Stimulated activated CD4-positive, alpha-beta T cell treated with anti-CD3 and anti-CD28 coated beads, Interleukin-12 subunit alpha, Interleukin-12 subunit beta, amount 100 ng/mL, for 4 hours (primary cell): ENCODE results near the gene GUK1.

Experiments used
- DNase-seq: peaks from one replicate; pipeline ENCODE4 v3.0.0-alpha.2; 2020

The GUK1 gene

GRCh38 chr1:228139931-228140723 lies at the start of gene GUK1:
GUK1 (plus strand) TSS chr1:228140279; CDS start chr1:228140303, 24 bp downstream.
- DNase-seq = peak; percentile 100

- no peak for DNase-seq
Measured at GRCh38 chr1:228090613-228091081, 49.4 kb upstream of the GUK1 start.

DNA sequence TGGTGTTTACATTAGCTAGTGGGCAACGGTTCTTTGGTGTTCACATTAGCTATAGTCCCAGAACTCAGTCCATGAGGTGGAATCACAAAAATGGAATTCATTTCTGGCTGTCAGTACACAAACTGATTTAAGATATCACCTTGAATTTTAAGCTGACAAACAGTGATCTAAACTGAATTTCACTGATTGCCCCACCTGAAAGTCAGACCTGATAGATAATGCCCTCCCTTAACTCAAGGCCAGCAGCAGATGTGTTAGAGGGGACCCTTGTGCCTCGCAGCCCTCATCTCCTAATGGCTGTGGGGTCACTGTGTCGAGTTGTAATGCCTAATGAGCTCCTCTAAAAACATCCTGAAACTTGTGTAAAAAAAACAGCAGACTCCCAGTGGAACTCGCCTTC lies 49.0 kb upstream of the GUK1 start:
- DNase-seq = no peak

- no peak for DNase-seq
Measured at GRCh38 chr1:228092342-228093049, 47.6 kb upstream of the GUK1 start.

GRCh38 chr1:228093050-228093906 lies 46.8 kb upstream of the GUK1 start:
- DNase-seq = no peak

DNA sequence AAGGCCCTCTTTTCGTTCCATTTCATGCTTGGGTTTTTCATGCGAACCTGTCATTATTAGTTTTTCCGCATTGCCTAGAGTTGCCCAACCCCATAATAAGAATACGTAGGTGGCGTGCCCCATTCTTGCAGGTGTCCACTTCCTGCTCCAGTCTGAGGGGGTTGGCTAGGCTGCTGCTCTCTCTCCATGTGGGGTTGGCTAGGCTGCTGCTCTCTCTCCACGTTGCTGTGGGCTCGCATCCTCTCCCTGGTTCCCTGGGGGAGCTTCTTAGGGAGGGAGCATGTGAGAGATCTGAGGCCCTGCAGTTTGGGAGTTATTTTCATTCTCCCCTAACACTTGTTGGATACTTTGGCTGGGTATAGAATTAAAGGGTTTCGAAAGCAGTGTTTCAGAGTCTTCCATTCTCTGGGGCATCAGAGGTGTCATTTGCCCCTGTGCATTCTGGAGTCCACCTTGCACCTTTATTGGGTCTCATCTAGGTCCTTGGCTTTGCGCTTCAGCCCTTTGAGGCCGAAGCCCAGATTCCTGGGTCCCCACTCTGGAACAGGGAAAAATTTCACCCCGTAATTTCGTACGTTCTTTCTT lies 45.6 kb upstream of the GUK1 start:
- no peak for DNase-seq

GRCh38 chr1:228095161-228095560 lies 44.9 kb upstream of the GUK1 start:
- DNase-seq = no peak

DNA sequence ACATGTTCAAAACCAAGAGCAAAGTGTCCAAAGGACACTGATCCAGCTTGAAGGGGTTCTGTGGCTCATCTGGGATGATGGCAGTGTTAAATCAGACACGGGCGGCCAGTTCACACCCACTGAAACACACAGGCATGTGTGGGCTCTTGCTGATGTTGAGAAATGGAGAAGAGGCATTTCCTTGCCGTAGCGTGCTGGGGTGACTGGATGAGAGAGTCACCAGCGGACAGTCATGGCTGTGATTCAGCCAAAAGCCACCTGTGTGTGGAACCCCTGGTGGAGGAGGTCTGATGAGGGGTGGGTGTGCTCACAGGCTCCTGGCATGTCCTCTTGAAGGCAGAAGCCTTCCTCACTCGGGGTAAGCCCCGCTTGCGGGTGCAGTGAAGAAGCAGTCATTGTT lies 44.1 kb upstream of the GUK1 start:
- no peak for DNase-seq

GRCh38 chr1:228096416-228097332 lies 43.4 kb upstream of the GUK1 start:
- DNase-seq = no peak

- no peak for DNase-seq
Measured at GRCh38 chr1:228097333-228098081, 42.6 kb upstream of the GUK1 start.

- DNase-seq = no peak
Measured at GRCh38 chr1:228098323-228098931, 41.7 kb upstream of the GUK1 start.

- DNase-seq = no peak
Measured at GRCh38 chr1:228099331-228099732, 40.7 kb upstream of the GUK1 start.

GRCh38 chr1:228100822-228101613 lies 39.1 kb upstream of the GUK1 start:
- DNase-seq = no peak

DNA sequence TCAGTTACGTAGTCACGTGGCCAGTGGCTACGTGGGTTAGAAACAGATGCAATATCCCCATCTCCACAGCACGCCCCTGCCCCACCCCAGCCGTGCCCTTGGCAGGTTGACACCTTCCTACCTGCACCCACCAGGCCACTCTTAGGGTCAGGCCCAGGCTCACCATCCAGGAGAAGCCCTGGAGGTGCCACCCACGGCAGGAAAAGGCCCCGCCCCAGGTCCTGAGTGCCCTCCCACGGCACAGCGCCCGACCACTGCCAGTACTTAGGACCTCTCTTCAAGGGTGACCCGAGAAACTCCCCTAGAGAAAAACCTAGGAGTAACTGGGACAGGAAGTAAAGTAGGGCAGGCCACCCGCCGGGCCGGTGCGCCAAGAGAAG lies 38.5 kb upstream of the GUK1 start:
- no peak for DNase-seq

DNA sequence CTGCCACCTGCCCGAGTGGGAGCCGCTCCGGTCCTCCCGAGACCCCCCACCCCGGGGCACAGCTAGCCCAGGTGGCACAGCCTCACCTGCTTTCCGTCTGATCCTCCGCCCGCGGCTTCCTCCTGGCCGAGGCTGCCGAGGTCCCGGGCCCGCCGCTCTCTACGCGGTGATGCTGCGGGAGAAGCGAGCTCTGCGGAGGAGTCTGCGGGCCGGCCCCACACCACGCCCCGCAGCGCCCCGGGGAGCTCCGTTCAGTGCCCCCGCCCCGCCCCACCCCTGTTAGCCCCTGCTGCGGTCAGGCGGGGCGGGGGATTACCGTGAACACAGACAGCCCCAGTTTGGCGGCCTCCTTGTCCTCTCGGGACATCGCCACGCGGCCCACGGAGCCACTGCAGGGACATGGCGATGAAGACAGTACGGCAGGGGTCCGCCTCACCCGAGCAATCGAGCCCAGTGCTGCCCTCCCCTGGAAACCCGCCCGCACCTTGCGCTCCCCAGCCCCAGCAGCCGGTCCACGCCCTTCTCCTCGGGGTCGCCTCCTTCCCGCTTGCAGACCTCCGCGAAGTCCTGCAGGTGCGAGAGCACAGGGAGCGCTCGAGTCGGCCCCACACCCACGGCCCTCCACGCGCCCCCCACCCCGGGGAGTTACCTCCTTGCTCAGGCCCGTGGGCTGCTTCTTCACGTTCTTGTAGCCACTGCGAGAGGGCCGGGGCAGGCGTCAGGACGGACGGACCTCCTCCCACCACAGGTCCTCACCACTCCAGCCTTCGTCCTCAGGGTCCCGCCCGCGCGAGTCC lies 37.9 kb upstream of the GUK1 start:
- peak; percentile 54 for DNase-seq

DNA sequence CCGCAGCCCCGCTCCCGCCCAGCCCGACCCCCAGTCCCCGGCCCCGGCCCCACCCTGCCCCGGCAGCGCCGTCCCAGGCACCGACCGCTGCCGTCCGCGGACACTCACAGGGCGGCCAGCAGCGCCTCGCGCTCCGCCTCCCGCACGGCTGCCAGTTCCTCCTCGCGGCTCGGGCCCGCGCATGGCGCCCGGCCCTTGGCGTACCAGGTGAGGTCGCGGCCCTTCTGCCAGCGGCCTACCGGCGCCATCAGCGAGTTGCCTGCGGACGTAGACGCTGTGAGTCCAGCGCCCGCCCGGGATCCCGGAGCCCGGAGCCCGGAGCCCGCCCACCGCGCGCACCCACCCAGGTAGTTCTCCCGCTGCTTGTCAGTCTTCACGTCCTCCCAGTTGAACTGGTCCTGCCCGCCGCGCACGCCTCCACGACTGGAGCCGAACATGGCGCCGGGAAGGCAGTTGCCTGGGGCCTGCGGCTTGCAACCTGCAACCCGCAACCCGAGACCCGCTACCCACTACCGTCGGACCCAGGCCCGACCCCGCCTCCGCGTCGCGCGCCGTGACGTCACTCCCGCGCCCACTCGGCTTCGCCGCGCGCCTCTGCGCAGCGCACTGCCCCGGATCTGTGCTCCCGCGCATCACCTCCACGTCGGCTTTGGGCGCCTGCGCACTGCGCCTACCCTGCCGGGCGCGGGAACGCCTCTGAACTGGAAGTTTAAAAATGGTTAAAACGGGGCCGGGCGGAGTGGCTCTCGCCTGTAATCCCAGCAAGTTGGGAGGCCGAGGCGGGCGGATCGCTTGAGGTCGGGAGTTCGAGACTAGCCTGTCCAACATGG lies 37.1 kb upstream of the GUK1 start, which contains the start of gene C1orf35:
Gene C1orf35, minus strand, starts transcription at position 535 of the 830 bp plus-strand sequence. Its CDS starts 98 bp downstream, at position 437.
- DNase-seq = peak; percentile 95

DNA sequence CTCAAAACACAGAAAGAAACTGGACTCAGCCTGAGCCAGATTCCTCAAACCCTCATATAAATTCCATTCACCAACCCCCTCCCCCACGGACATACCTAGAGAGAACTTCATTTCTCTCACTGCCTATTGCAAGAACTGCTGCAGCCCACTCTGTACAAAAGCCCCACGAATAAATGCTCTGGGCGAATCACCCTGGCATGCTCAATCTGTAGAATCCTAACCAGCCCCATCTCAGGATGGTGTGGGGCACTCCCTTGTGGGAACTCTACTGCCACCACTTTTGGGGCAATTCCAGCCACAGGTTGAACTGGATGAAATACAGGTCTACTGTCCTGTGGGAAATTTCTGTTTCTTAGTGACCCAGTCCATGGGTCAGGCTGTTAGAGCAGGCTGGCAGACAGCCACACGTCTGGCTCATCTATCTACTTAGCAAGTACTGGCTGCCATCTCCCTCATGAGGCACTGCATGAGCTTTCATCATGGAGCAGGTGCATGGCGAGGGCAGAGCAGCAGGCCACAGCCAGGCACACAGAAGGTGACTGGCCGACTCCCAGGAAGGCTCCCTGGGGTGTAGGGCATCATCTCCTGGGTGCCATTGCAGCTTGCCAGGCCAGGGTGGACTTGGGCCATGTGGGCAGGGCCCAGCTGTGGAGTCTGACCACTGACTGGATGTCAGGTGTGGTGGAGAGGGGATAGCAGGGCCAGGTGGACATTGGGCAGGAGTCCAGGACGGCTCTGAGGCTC lies 35.4 kb upstream of the GUK1 start:
- DNase-seq = no peak
